K562 treated with DMSO at 1 percent for 24 hours (cell line): Measurements from ENCODE around the gene MRPL12. TPM values are rescaled to one million over a fixed set of nuclear protein-coding genes. Genes with fewer than 3 reads are reported as not detected.

Experiments
- total RNA-seq: library from RNA; unstranded; fragments of 300-600 nt; gene quantifications from 2 replicates; pipeline ENCODE4 v1.2.3, GENCODE V29; 2022; ENCODE audit warnings: low read depth; ENCODE audit not compliant: insufficient read depth

MRPL12 gene
- total RNA-seq = 103 and 127 TPM in 2 replicates

GRCh38 chr17:81702934-81703746, at the start of gene MRPL12:
TSS of gene MRPL12 (plus strand) at chr17:81703367. CDS start at chr17:81703502, 135 bp downstream.

DNA sequence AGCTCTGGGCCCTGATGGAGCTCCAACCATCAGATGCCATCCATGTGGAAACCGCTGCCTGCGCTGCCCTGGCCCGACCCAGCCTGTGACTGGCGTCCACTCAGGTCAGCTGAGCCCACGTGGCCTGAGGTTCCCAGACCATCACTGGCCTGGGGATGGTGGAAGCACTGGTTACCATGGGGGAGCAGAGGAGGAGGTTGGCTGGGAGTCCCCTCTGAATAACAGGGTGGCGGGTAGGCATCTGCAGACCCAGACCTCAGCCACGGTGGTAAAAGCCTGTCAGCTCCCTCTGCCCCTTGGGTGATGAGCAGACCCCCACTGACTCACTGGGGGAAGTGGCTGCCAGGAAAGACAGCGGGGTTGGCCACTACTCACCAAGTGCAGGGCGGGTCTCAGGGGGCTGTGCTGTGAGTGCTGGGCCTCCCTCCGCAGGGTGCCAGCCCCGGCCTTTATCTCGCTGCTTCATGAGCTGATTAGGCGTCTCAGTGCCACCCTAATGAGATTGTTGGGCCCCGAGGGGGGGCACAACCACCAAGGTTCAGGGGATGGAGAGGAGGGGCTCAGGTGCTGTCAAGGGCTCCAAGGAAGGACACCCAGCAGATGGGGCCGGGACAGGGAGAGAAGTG, 46.9 kb upstream of the MRPL12 start, which contains the start of gene PDE6G:
TSS of gene PDE6G (minus strand) at position 425 of the 626 bp plus-strand sequence. CDS start 3,237 bp downstream, outside the sequence.

GRCh38 chr17:81666342-81667191, 36.6 kb upstream of the MRPL12 start, which contains the start of the genes CCDC137 and OXLD1:
TSS of gene CCDC137 (plus strand) at chr17:81666737. CDS start at chr17:81666767, 30 bp downstream.
TSS of gene OXLD1 (minus strand) at chr17:81666605. CDS start at chr17:81666577, 28 bp downstream.

GRCh38 chr17:81683584-81684441, 19.4 kb upstream of the MRPL12 start, which contains the start of the genes ARL16 and HGS:
TSS of gene ARL16 (minus strand) at chr17:81683797. CDS start at chr17:81683753, 44 bp downstream.
TSS of gene HGS (plus strand) at chr17:81684011. CDS start at chr17:81684067, 56 bp downstream.

GRCh38 chr17:81711814-81712467, 8.8 kb downstream of the MRPL12 start, which contains the start of gene SLC25A10:
TSS of gene SLC25A10 (plus strand) at chr17:81712284. CDS start at chr17:81712427, 143 bp downstream.

Other genes with a start within 250 kb of the MRPL12 start
- gene ACTG1, start 190.6 kb upstream of the MRPL12 start, total RNA-seq = 1,611 and 1,834 TPM in 2 replicates
- 0.32 TPM in 1 of 2 replicates, not detected in the other for gene FSCN2, start 175.0 kb upstream of the MRPL12 start, total RNA-seq
- 25.2 and 31.7 TPM in 2 replicates for gene FAAP100, start 151.0 kb upstream of the MRPL12 start, total RNA-seq
- 121 and 124 TPM in 2 replicates for gene NPLOC4, start 66.3 kb upstream of the MRPL12 start, total RNA-seq
- gene TSPAN10, start 66.2 kb upstream of the MRPL12 start, total RNA-seq = 0.95 and 1.4 TPM in 2 replicates
- not detected in 2 replicates for gene PDE6G, start 46.8 kb upstream of the MRPL12 start, total RNA-seq
- gene OXLD1, start 36.8 kb upstream of the MRPL12 start, total RNA-seq = 131 and 152 TPM in 2 replicates
- 38.7 and 44.1 TPM in 2 replicates for gene CCDC137, start 36.6 kb upstream of the MRPL12 start, total RNA-seq
- 23.5 and 24.0 TPM in 2 replicates for gene ARL16, start 19.6 kb upstream of the MRPL12 start, total RNA-seq
- gene HGS, start 19.4 kb upstream of the MRPL12 start, total RNA-seq = 113 and 135 TPM in 2 replicates
- gene SLC25A10, start 8.9 kb downstream of the MRPL12 start, total RNA-seq = 86.5 and 86.6 TPM in 2 replicates
- not detected in 2 replicates for gene GCGR, start 100.8 kb downstream of the MRPL12 start, total RNA-seq
- 252 and 259 TPM in 2 replicates for gene MCRIP1, start 129.9 kb downstream of the MRPL12 start, total RNA-seq
- 1.0 TPM in 1 of 2 replicates, not detected in the other for gene PPP1R27, start 131.7 kb downstream of the MRPL12 start, total RNA-seq
- gene P4HB, start 157.2 kb downstream of the MRPL12 start, total RNA-seq = 656 and 712 TPM in 2 replicates
- 324 and 357 TPM in 2 replicates for gene ARHGDIA, start 168.0 kb downstream of the MRPL12 start, total RNA-seq
- 140 and 157 TPM in 2 replicates for gene ALYREF, start 188.2 kb downstream of the MRPL12 start, total RNA-seq
- gene ANAPC11, start 188.4 kb downstream of the MRPL12 start, total RNA-seq = 618 and 662 TPM in 2 replicates
- gene NPB, start 198.9 kb downstream of the MRPL12 start, total RNA-seq = 3.9 and 5.7 TPM in 2 replicates
- 51.5 and 62.4 TPM in 2 replicates for gene PCYT2, start 208.0 kb downstream of the MRPL12 start, total RNA-seq
- 49.3 and 56.8 TPM in 2 replicates for gene SIRT7, start 214.8 kb downstream of the MRPL12 start, total RNA-seq
- gene MAFG, start 224.4 kb downstream of the MRPL12 start, total RNA-seq = 57.8 and 60.4 TPM in 2 replicates
- gene PYCR1, start 233.9 kb downstream of the MRPL12 start, total RNA-seq = 194 and 235 TPM in 2 replicates
- not detected in 2 replicates for gene MYADML2, start 243.9 kb downstream of the MRPL12 start, total RNA-seq